Measurements from ENCODE around the gene AKR1C2.

DNA sequence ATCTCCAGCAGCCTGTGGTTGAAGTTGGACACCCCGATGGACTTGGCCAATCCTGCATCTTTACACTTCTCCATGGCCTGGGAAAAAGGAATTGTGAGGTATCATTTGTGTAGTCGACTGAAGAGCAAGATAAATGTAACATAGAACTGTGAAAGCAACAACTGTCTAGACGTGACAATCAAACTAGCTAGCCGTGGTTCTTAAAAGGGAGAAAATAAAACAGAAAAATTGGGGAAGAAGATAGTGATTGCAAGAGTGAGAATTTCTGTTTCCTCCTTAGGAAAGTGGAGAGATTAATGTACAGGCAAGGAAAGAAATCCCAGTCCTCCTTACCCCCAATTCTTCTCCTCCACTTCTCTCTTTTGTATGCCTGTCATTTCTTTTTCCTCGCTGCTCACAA lies 5.0 kb downstream of the AKR1C2 start:
- no peak for TF ChIP-seq POLR2A (IDR thresholded peaks at IDR 0.05)
- TF ChIP-seq, protein P1, sequence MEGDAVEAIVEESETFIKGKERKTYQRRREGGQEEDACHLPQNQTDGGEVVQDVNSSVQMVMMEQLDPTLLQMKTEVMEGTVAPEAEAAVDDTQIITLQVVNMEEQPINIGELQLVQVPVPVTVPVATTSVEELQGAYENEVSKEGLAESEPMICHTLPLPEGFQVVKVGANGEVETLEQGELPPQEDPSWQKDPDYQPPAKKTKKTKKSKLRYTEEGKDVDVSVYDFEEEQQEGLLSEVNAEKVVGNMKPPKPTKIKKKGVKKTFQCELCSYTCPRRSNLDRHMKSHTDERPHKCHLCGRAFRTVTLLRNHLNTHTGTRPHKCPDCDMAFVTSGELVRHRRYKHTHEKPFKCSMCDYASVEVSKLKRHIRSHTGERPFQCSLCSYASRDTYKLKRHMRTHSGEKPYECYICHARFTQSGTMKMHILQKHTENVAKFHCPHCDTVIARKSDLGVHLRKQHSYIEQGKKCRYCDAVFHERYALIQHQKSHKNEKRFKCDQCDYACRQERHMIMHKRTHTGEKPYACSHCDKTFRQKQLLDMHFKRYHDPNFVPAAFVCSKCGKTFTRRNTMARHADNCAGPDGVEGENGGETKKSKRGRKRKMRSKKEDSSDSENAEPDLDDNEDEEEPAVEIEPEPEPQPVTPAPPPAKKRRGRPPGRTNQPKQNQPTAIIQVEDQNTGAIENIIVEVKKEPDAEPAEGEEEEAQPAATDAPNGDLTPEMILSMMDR (IDR thresholded peaks at IDR 0.05), result no peak

Measured in transverse colon (tissue), 3 donors.